WTC11 (cell line): ENCODE measurements around the gene TEX261. TPM values are rescaled to one million over a fixed set of nuclear protein-coding genes. Genes with fewer than 3 reads are reported as not detected.

Experiments
- ATAC-seq: fragments of 200-7000 bp; cut with Tn5 transposase; 2 replicates; pipeline ENCODE4 v1.10.0; 2021; ENCODE audit warnings: mild to moderate bottlenecking, moderate library complexity
- CTCF ChIA-PET: fragments of 300-600 bp; sonication (Branson Sonifier 250); formaldehyde crosslinking; loops from one replicate; lab custom pipeline; 2021; ENCODE audit warnings: antibody characterized with exemption; lab: Charles Lee
- POLR2A ChIA-PET: fragments of 350-600 bp; sonication (Branson Sonifier 250); formaldehyde crosslinking; loops from one replicate; lab custom pipeline; 2021; ENCODE audit warnings: antibody characterized with exemption; lab: Charles Lee
- DNase-seq: peaks from one replicate; pipeline ENCODE4 v3.0.0; 2021; ENCODE audit warnings: low spot score
- H3K27ac Mint-ChIP-seq: 2 replicates; pipeline ENCODE4 v1.8.0; 2021; ENCODE audit warnings: mixed read lengths
- H3K27me3 Mint-ChIP-seq: 2 replicates; pipeline ENCODE4 v1.8.0; 2021; ENCODE audit warnings: low read depth, mild to moderate bottlenecking, moderate library complexity, mixed read lengths
- H3K36me3 Mint-ChIP-seq: 2 replicates; pipeline ENCODE4 v1.8.0; 2021; ENCODE audit warnings: mixed read lengths
- H3K4me1 Mint-ChIP-seq: 2 replicates; pipeline ENCODE4 v1.8.0; 2022; ENCODE audit warnings: mixed read lengths
- H3K4me3 Mint-ChIP-seq: 2 replicates; pipeline ENCODE4 v1.8.0; 2021; ENCODE audit warnings: mild to moderate bottlenecking, moderate library complexity, mixed read lengths
- H3K9me3 Mint-ChIP-seq: 2 replicates; pipeline ENCODE4 v1.8.0; 2021; ENCODE audit warnings: mixed read lengths
- ATF3 ChIP-seq: sonication (generic); formaldehyde crosslinking; conservative IDR thresholded peaks from 2 replicates; pipeline ENCODE4 v1.8.1; 2022; ENCODE audit warnings: mild to moderate bottlenecking, missing genetic modification reagents
- E2F4 ChIP-seq: sonication (generic); formaldehyde crosslinking; IDR thresholded peaks from 2 replicates; pipeline ENCODE4 v1.8.1; 2022; ENCODE audit warnings: low read depth, mild to moderate bottlenecking, moderate library complexity, missing genetic modification reagents, borderline replicate concordance
- EMX1 ChIP-seq: fragments of 250-450 bp; sonication (Bioruptor Pico); IDR thresholded peaks from 2 replicates; pipeline ENCODE4 v1.8.0; 2021; ENCODE audit warnings: mild to moderate bottlenecking
- ERG ChIP-seq: fragments of 250-450 bp; sonication (Bioruptor Pico); IDR thresholded peaks from 2 replicates; pipeline ENCODE4 v1.8.0; 2021; ENCODE audit warnings: mild to moderate bottlenecking
- ETV6 ChIP-seq: sonication (generic); formaldehyde crosslinking; IDR thresholded peaks from 2 replicates; pipeline ENCODE4 v1.8.1; 2022; ENCODE audit warnings: mild to moderate bottlenecking, missing genetic modification reagents
- FOXJ3 ChIP-seq: sonication (generic); formaldehyde crosslinking; IDR thresholded peaks from 2 replicates; pipeline ENCODE4 v1.9.0; 2021; ENCODE audit warnings: missing genetic modification reagents, mild to moderate bottlenecking, borderline replicate concordance
- GTF2I ChIP-seq: fragments of 250-450 bp; sonication (Bioruptor Pico); conservative IDR thresholded peaks from 2 replicates; pipeline ENCODE4 v1.4.0; 2021; ENCODE audit warnings: mild to moderate bottlenecking
- HMGA2 ChIP-seq: fragments of 250-450 bp; sonication (Bioruptor Pico); IDR thresholded peaks from 2 replicates; pipeline ENCODE4 v1.4.0; 2021; ENCODE audit warnings: mild to moderate bottlenecking, moderate library complexity
- IRF2 ChIP-seq: sonication (generic); formaldehyde crosslinking; IDR thresholded peaks from 2 replicates; pipeline ENCODE4 v1.8.0; 2022; ENCODE audit warnings: low read depth, missing genetic modification reagents, borderline replicate concordance
- KAT7 ChIP-seq: sonication (generic); formaldehyde crosslinking; IDR thresholded peaks from 2 replicates; pipeline ENCODE4 v1.8.1; 2023; ENCODE audit warnings: missing genetic modification reagents, mild to moderate bottlenecking, borderline replicate concordance
- MAX ChIP-seq: sonication (generic); formaldehyde crosslinking; IDR thresholded peaks from 2 replicates; pipeline ENCODE4 v1.8.0; 2022; ENCODE audit warnings: mild to moderate bottlenecking, missing genetic modification reagents
- MLX ChIP-seq: sonication (generic); formaldehyde crosslinking; IDR thresholded peaks from 2 replicates; pipeline ENCODE4 v1.8.1; 2023; ENCODE audit warnings: mild to moderate bottlenecking, missing genetic modification reagents, moderate library complexity
- NFYB ChIP-seq: sonication (generic); formaldehyde crosslinking; conservative IDR thresholded peaks from 2 replicates; pipeline ENCODE4 v1.8.0; 2022; ENCODE audit warnings: low read depth, missing genetic modification reagents
- NR1H2 ChIP-seq: sonication (generic); formaldehyde crosslinking; IDR thresholded peaks from 2 replicates; pipeline ENCODE4 v1.9.0; 2021; ENCODE audit warnings: mild to moderate bottlenecking, moderate library complexity, missing genetic modification reagents
- OVOL2 ChIP-seq: fragments of 250-450 bp; sonication (Bioruptor Pico); IDR thresholded peaks from 2 replicates; pipeline ENCODE4 v1.9.0; 2021; ENCODE audit warnings: mild to moderate bottlenecking, borderline replicate concordance
- PREB ChIP-seq: sonication (generic); formaldehyde crosslinking; IDR thresholded peaks from 2 replicates; pipeline ENCODE4 v1.8.1; 2022; ENCODE audit warnings: mild to moderate bottlenecking, missing genetic modification reagents, moderate library complexity, borderline replicate concordance
- SMAD4 ChIP-seq: sonication (generic); formaldehyde crosslinking; IDR thresholded peaks from 2 replicates; pipeline ENCODE4 v1.8.0; 2022; ENCODE audit warnings: mild to moderate bottlenecking, missing genetic modification reagents
- SOX15 ChIP-seq: fragments of 250-450 bp; sonication (Bioruptor Pico); IDR thresholded peaks from 2 replicates; pipeline ENCODE4 v1.9.0; 2021; ENCODE audit warnings: mild to moderate bottlenecking
- TCF7 ChIP-seq: sonication (generic); formaldehyde crosslinking; IDR thresholded peaks from 2 replicates; pipeline ENCODE4 v1.8.0; 2022; ENCODE audit warnings: mild to moderate bottlenecking, low read depth, missing genetic modification reagents, moderate library complexity
- TEAD1 ChIP-seq: sonication (generic); formaldehyde crosslinking; IDR thresholded peaks from 2 replicates; pipeline ENCODE4 v1.8.0; 2022; ENCODE audit warnings: mild to moderate bottlenecking, missing genetic modification reagents
- USF2 ChIP-seq: sonication (generic); formaldehyde crosslinking; IDR thresholded peaks from 2 replicates; pipeline ENCODE4 v1.8.1; 2023; ENCODE audit warnings: mild to moderate bottlenecking, missing genetic modification reagents, moderate library complexity
- ZBTB43 ChIP-seq: sonication (generic); formaldehyde crosslinking; IDR thresholded peaks from 2 replicates; pipeline ENCODE4 v1.8.1; 2023; ENCODE audit warnings: mild to moderate bottlenecking, missing genetic modification reagents
- ZNF219 ChIP-seq: sonication (generic); formaldehyde crosslinking; IDR thresholded peaks from 2 replicates; pipeline ENCODE4 v1.8.0; 2023; ENCODE audit warnings: missing genetic modification reagents, mild to moderate bottlenecking, borderline replicate concordance
- ZNF263 ChIP-seq: sonication (generic); formaldehyde crosslinking; IDR thresholded peaks from 2 replicates; pipeline ENCODE4 v1.8.1; 2022; ENCODE audit warnings: low read depth, mild to moderate bottlenecking, moderate library complexity, missing genetic modification reagents
- ZNF416 ChIP-seq: fragments of 250-450 bp; sonication (Bioruptor Pico); IDR thresholded peaks from 2 replicates; pipeline ENCODE4 v1.9.0; 2021; ENCODE audit warnings: mild to moderate bottlenecking, inconsistent platforms
- total RNA-seq: library from RNA; stranded (reverse); gene quantifications from 3 replicates; pipeline ENCODE4 v1.2.3, GENCODE V29; 2021

TEX261 gene
- total RNA-seq, 1 experiment from 2014 or later = 18.3 TPM

- no peak for TF ChIP-seq OVOL2 (CRISPR knock-in tag)
- no peak for TF ChIP-seq SOX15 (CRISPR knock-in tag)
- no peak for TF ChIP-seq E2F4 (CRISPR knock-in tag)
- TF ChIP-seq ZNF416 (CRISPR knock-in tag) = no peak
- no peak for TF ChIP-seq FOXJ3 (CRISPR knock-in tag)
- no peak for TF ChIP-seq ETV6
- TF ChIP-seq EMX1 (CRISPR knock-in tag) = no peak
- TF ChIP-seq ZNF263 (CRISPR knock-in tag) = no peak
- TF ChIP-seq, all 79 proteins: peak for 0
- no peaks in the 10 kb centered on the region for H3K9me3 Mint-ChIP-seq
- CTCF ChIA-PET = no interaction called here
- ATAC-seq (no peak), DNase-seq (no peak)
- no peaks in the 10 kb centered on the region for H3K36me3 Mint-ChIP-seq
- H3K4me1 Mint-ChIP-seq = peaks cover 3% of the 10 kb centered on the region; the same call in 1 of the 2 replicates
- POLR2A ChIA-PET = no interaction called here
- H3K27me3 Mint-ChIP-seq = peaks cover 38% of the 10 kb centered on the region
- H3K4me3 Mint-ChIP-seq = no peak overlapping the region
- no peak overlapping the region for H3K27ac Mint-ChIP-seq
Measured at GRCh38 chr2:70956141-70956540, 38.5 kb downstream of the TEX261 start.

- Mint-ChIP-seq H3K36me3 (no peaks in the 10 kb centered on the region), H3K4me1 (peaks cover 3% of the 10 kb centered on the region; the same call in 1 of the 2 replicates), H3K27ac (no peak overlapping the region)
- DNase-seq = no peak
- POLR2A ChIA-PET = no interaction called here
- TF ChIP-seq TCF7 (CRISPR knock-in tag) (no peak), ERG (CRISPR knock-in tag) (no peak), MLX (CRISPR knock-in tag) (no peak), OVOL2 (CRISPR knock-in tag) (no peak), EMX1 (CRISPR knock-in tag) (no peak), MAX (CRISPR knock-in tag) (no peak), PREB (CRISPR knock-in tag) (no peak), HMGA2 (CRISPR knock-in tag) (no peak), TEAD1 (CRISPR knock-in tag) (no peak), ATF3 (CRISPR knock-in tag) (no peak), ZNF219 (no peak), NFYB (no peak), NR1H2 (CRISPR knock-in tag) (no peak), IRF2 (CRISPR knock-in tag) (no peak), USF2 (CRISPR knock-in tag) (no peak), ZBTB43 (CRISPR knock-in tag) (no peak), KAT7 (CRISPR knock-in tag) (no peak), SMAD4 (CRISPR knock-in tag) (no peak), GTF2I (no peak)
- TF ChIP-seq, all 79 proteins: peak for 0
- peaks cover 34% of the 10 kb centered on the region for H3K27me3 Mint-ChIP-seq
- no peaks in the 10 kb centered on the region for H3K9me3 Mint-ChIP-seq
- ATAC-seq = no peak
- CTCF ChIA-PET = interaction anchor here (0.7 to 1.5 kb wide), 4 partner anchors 10 to 83 kb away, joined by 3 to 5 read pairs (median 4); no protein-coding TSS in a partner anchor
- no peak overlapping the region for H3K4me3 Mint-ChIP-seq
Measured at GRCh38 chr2:70954886-70955285, 39.8 kb downstream of the TEX261 start.
